NCI-H460 (cell line): Measurements from ENCODE around the gene GLYR1. TPM values are rescaled to one million over a fixed set of nuclear protein-coding genes. Genes with fewer than 3 reads are reported as not detected.

Experiments
- DNase-seq: peaks from one replicate; pipeline ENCODE4 v3.0.0-alpha.2; 2016; ENCODE audit warnings: low read depth; ENCODE audit errors: extremely low read depth
- total RNA-seq: library from RNA; depleted of rRNA; stranded (reverse); fragments of >200 nt; shearing (Covaris generic); gene quantifications from 2 replicates; pipeline ENCODE4 v1.2.3, GENCODE V29; 2014

GLYR1 gene
- total RNA-seq, 1 experiment from 2014 or later, result 31.1 TPM

GRCh38 chr16:4880006-4880580 is 33.0 kb upstream of the GLYR1 start:
- DNase-seq, result no peak

- no peak for DNase-seq
Observed at GRCh38 chr16:4879049-4879448, 32.0 kb upstream of the GLYR1 start.

GRCh38 chr16:4877380-4877685 is 30.2 kb upstream of the GLYR1 start:
- DNase-seq, result no peak

GRCh38 chr16:4876646-4877379 is 29.7 kb upstream of the GLYR1 start:
- DNase-seq, result no peak

GRCh38 chr16:4874666-4875065 is 27.6 kb upstream of the GLYR1 start:
- DNase-seq, result no peak

- no peak for DNase-seq
Observed at GRCh38 chr16:4873091-4873490, 26.0 kb upstream of the GLYR1 start.

GRCh38 chr16:4871071-4871470 is 24.0 kb upstream of the GLYR1 start:
- DNase-seq, result no peak

GRCh38 chr16:4870138-4870671 is 23.1 kb upstream of the GLYR1 start:
- no peak for DNase-seq

- DNase-seq, result no peak
Observed at GRCh38 chr16:4869147-4869805, 22.2 kb upstream of the GLYR1 start.

- DNase-seq, result no peak
Observed at GRCh38 chr16:4868535-4868934, 21.4 kb upstream of the GLYR1 start.

GRCh38 chr16:4868026-4868425 is 20.9 kb upstream of the GLYR1 start:
- DNase-seq, result no peak

GRCh38 chr16:4866586-4866985 is 19.5 kb upstream of the GLYR1 start:
- no peak for DNase-seq

- DNase-seq, result no peak
Observed at GRCh38 chr16:4865231-4865860, 18.3 kb upstream of the GLYR1 start.

GRCh38 chr16:4864728-4865127 is 17.6 kb upstream of the GLYR1 start:
- no peak for DNase-seq

GRCh38 chr16:4862639-4863038 is 15.6 kb upstream of the GLYR1 start:
- peak; percentile 67 for DNase-seq

GRCh38 chr16:4860727-4861342 is 13.7 kb upstream of the GLYR1 start:
- no peak for DNase-seq

- no peak for DNase-seq
Observed at GRCh38 chr16:4859900-4860255, 12.8 kb upstream of the GLYR1 start.

- no peak for DNase-seq
Observed at GRCh38 chr16:4859190-4859899, 12.3 kb upstream of the GLYR1 start.

- DNase-seq, result no peak
Observed at GRCh38 chr16:4855804-4856203, 8.7 kb upstream of the GLYR1 start.

- DNase-seq, result no peak
Observed at GRCh38 chr16:4855371-4855770, 8.3 kb upstream of the GLYR1 start.
